NCI-H526 treated with DMSO at 0.1 percent for 48 hours (cell line): ENCODE data around the gene PRKX.
"Not testable (repeated sequence)": the region's sequence is repeated elsewhere in the genome, so short reads cannot be mapped to it uniquely, and the experiment has no call there.

Experiments
- DNase-seq: peaks from one replicate; lab custom pipeline; 2025; lab: John Stamatoyannopoulos, UW

Gene PRKX

GRCh38 chrX:3711331-3711917, 2.0 kb downstream of the PRKX start:
- DNase-seq: no peak

- not testable (repeated sequence) for DNase-seq
Measured at GRCh38 chrX:3707673-3708274, 5.7 kb downstream of the PRKX start.

GRCh38 chrX:3706481-3706880, 7.0 kb downstream of the PRKX start:
- no peak for DNase-seq

GRCh38 chrX:3703251-3703650, 10.2 kb downstream of the PRKX start:
- not testable (repeated sequence) for DNase-seq

- DNase-seq: peak; percentile 43
Measured at GRCh38 chrX:3702095-3702494, 11.4 kb downstream of the PRKX start.

- DNase-seq: not testable (repeated sequence)
Measured at GRCh38 chrX:3701445-3701928, 12.0 kb downstream of the PRKX start.

- DNase-seq: no peak
Measured at GRCh38 chrX:3699821-3700381, 13.5 kb downstream of the PRKX start.

- DNase-seq: peak; percentile 90
Measured at GRCh38 chrX:3697701-3698279, 15.7 kb downstream of the PRKX start.

- no peak for DNase-seq
Measured at GRCh38 chrX:3697220-3697684, 16.2 kb downstream of the PRKX start.

GRCh38 chrX:3695536-3695935, 17.9 kb downstream of the PRKX start:
- DNase-seq: no peak

- no peak for DNase-seq
Measured at GRCh38 chrX:3690140-3690539, 23.3 kb downstream of the PRKX start.

- DNase-seq: not testable (repeated sequence)
Measured at GRCh38 chrX:3683236-3683635, 30.2 kb downstream of the PRKX start.

- DNase-seq: no peak
Measured at GRCh38 chrX:3680459-3680858, 33.0 kb downstream of the PRKX start.

GRCh38 chrX:3679669-3680068, 33.8 kb downstream of the PRKX start:
- DNase-seq: no peak

GRCh38 chrX:3678328-3678727, 35.1 kb downstream of the PRKX start:
- DNase-seq: no peak

- DNase-seq: no peak
Measured at GRCh38 chrX:3674881-3675280, 38.6 kb downstream of the PRKX start.

GRCh38 chrX:3669841-3670475, 43.5 kb downstream of the PRKX start:
- DNase-seq: no peak

GRCh38 chrX:3666975-3667374, 46.5 kb downstream of the PRKX start:
- DNase-seq: no peak

- DNase-seq: no peak
Measured at GRCh38 chrX:3664921-3665320, 48.5 kb downstream of the PRKX start.

- not testable (repeated sequence) for DNase-seq
Measured at GRCh38 chrX:3663576-3664250, 49.7 kb downstream of the PRKX start.

- no peak for DNase-seq
Measured at GRCh38 chrX:3659761-3660160, 53.7 kb downstream of the PRKX start.

GRCh38 chrX:3655181-3655580, 58.3 kb downstream of the PRKX start:
- DNase-seq: no peak
